CD4-positive, CD25-positive, alpha-beta regulatory T cell (primary cell): ENCODE data around the gene IRF2BP2. TPM values are rescaled to one million over a fixed set of nuclear protein-coding genes. Genes with fewer than 3 reads are reported as not detected.
A peak's percentile ranks its signal among the peaks of the same experiment; 100 is the strongest.

Experiments used
- ATAC-seq, 2 donors: fragments of 150-1000 bp; cut with Tn5 transposase; one replicate each; pipeline ENCODE4 v1.10.0; 2021; ENCODE audit warnings: low read depth in 2 of 2, moderate number of reproducible peaks in 2 of 2, moderate library complexity in 1 of 2
- DNase-seq, 3 donors: peaks; one replicate each; pipeline versions ENCODE4 v3.0.0 to v3.0.0-alpha.2; 2012 to 2022; ENCODE audit warnings: mixed read lengths in 1 of 3
- H3K27ac ChIP-seq: one replicate; pipeline ENCODE4 v1.7.0; 2013; ENCODE audit warnings: mild to moderate bottlenecking, low read length; ENCODE audit not compliant: insufficient read depth, poor library complexity, severe bottlenecking
- H3K27me3 ChIP-seq: one replicate; pipeline ENCODE4 v1.7.0; 2013; ENCODE audit warnings: low read length; ENCODE audit not compliant: control insufficient read depth, insufficient read depth
- H3K36me3 ChIP-seq: one replicate; pipeline ENCODE4 v1.7.0; 2013; ENCODE audit warnings: mild to moderate bottlenecking, low read length, moderate library complexity; ENCODE audit not compliant: control insufficient read depth, insufficient read depth
- H3K4me1 ChIP-seq: 2 replicates; pipeline ENCODE4 v1.7.0; 2013; ENCODE audit warnings: mild to moderate bottlenecking, low read length; ENCODE audit not compliant: insufficient read depth, control insufficient read depth, poor library complexity, severe bottlenecking
- H3K4me3 ChIP-seq: one replicate; pipeline ENCODE4 v1.7.0; 2013; ENCODE audit warnings: low read depth, mild to moderate bottlenecking, low read length, moderate library complexity
- H3K9me3 ChIP-seq, 2 experiments: 1 replicate in 1 of 2; 2 replicates in 1 of 2; pipeline ENCODE4 v1.7.0; 2013; ENCODE audit warnings: low read length in 2 of 2, mild to moderate bottlenecking in 1 of 2, moderate library complexity in 1 of 2; ENCODE audit not compliant: control insufficient read depth in 2 of 2
- H3K27ac Mint-ChIP-seq, 3 donors: one replicate each; pipeline ENCODE4 v1.8.0; 2020 to 2022; ENCODE audit warnings: mild to moderate bottlenecking in 3 of 3, mixed read lengths in 3 of 3, moderate library complexity in 2 of 3
- H3K27me3 Mint-ChIP-seq: one replicate; pipeline ENCODE4 v1.8.0; 2022; ENCODE audit warnings: mild to moderate bottlenecking, mixed read lengths
- H3K36me3 Mint-ChIP-seq: one replicate; pipeline ENCODE4 v1.8.0; 2020; ENCODE audit warnings: mixed read lengths
- H3K4me1 Mint-ChIP-seq, 4 donors: one replicate each; pipeline ENCODE4 v1.8.0; 2020 to 2022; ENCODE audit warnings: mixed read lengths in 4 of 4, mild to moderate bottlenecking in 1 of 4
- H3K4me3 Mint-ChIP-seq, 4 donors: one replicate each; pipeline ENCODE4 v1.8.0; 2020 to 2022; ENCODE audit warnings: mild to moderate bottlenecking in 4 of 4, mixed read lengths in 4 of 4, moderate library complexity in 3 of 4
- H3K9me3 Mint-ChIP-seq, 7 donors: one replicate each; pipeline ENCODE4 v1.8.0; 2020 to 2022; ENCODE audit warnings: mixed read lengths in 7 of 7, mild to moderate bottlenecking in 3 of 7, moderate library complexity in 2 of 7
- polyA plus RNA-seq, 4 donors: library from polyadenylated mRNA; unstranded; fragments of 300-500 nt; fragmentation: Illumina TruSeq; gene quantifications; one replicate each; pipeline ENCODE4 v1.2.3, GENCODE V29; 2021
- total RNA-seq: library from RNA; stranded (reverse); gene quantifications from one replicate; pipeline ENCODE4 v1.2.3, GENCODE V29; 2022

The IRF2BP2 gene
- total and polyA plus RNA-seq, 5 donors from 2014 or later: 21.1 to 375 (median 25.4) TPM

DNA sequence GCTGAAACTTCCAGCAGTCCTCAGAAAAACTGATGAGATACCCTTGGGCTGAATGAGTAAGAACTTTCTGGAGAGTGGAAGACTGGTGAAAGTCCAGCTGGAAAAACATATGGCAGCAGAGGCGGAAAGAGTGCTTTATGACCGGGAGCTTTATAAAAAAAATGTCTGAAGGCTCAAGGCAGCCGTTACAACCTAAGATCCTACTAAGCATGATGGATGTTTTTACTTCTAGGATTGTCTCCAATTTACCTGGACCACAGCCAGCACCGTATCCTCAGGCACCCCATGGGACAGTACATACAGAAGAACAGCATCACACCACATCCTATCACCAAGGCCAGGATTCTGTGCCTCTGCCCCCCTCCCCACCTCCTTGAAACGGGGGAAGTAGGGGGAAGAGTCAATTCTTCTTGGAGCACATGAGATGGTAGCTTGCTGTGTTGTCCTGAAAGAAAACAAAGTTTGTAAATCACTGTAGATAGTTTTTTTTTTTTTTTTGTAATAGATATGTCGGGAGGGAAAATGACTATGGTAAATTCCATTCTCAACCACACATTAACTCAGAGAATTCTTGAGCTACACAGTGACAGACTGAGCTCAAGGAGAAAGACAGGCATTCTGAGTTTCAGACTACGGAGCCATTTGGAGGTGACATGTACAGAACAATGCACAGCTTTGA, 11.8 kb upstream of the IRF2BP2 start:
- H3K36me3 Mint-ChIP-seq: no peaks in the 10 kb centered on the region
- no peak overlapping the region for H3K4me3 ChIP-seq
- H3K9me3 ChIP-seq: no peaks in the 10 kb centered on the region
- ATAC-seq: no peak
- H3K27me3 Mint-ChIP-seq: peaks cover 7% of the 10 kb centered on the region
- peak overlapping the region in 1 of 3 donors; percentile 26 for H3K27ac Mint-ChIP-seq
- no peak for DNase-seq
- peaks cover 0 to 4% (median 0%) of the 10 kb centered on the region in 4 donors for H3K4me1 Mint-ChIP-seq
- H3K9me3 Mint-ChIP-seq: peaks cover 0 to 3% (median 0%) of the 10 kb centered on the region in 7 donors
- no peak overlapping the region for H3K27ac ChIP-seq
- no peaks in the 10 kb centered on the region for H3K36me3 ChIP-seq
- no peaks in the 10 kb centered on the region for H3K4me1 ChIP-seq
- H3K27me3 ChIP-seq: peaks cover 1% of the 10 kb centered on the region
- H3K4me3 Mint-ChIP-seq: no peak overlapping the region

DNA sequence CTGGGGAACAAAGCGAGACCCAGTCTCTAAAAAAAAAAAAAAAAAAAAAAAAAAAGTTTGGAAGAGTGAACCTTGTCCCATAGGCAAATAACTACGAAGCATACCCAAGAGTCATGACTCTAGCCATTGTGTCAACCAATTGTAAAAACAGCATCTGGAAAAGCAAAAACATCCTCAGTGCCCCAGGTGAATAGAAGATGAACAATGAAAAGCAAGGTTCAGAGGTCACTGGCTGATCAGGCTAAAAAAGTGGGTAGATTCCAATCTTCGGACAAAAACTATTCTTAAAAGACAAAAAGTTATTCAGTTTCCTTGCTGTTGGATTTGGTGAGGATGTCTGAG, 11.1 kb upstream of the IRF2BP2 start:
- no peaks in the 10 kb centered on the region for H3K9me3 ChIP-seq
- H3K4me3 Mint-ChIP-seq: no peak overlapping the region
- peaks cover 1% of the 10 kb centered on the region for H3K27me3 ChIP-seq
- no peak overlapping the region for H3K27ac ChIP-seq
- peaks cover 0 to 5% (median 0%) of the 10 kb centered on the region in 4 donors for H3K4me1 Mint-ChIP-seq
- H3K27ac Mint-ChIP-seq: no peak overlapping the region
- ATAC-seq: no peak
- peaks cover 0 to 3% (median 0%) of the 10 kb centered on the region in 7 donors for H3K9me3 Mint-ChIP-seq
- H3K36me3 ChIP-seq: no peaks in the 10 kb centered on the region
- H3K36me3 Mint-ChIP-seq: no peaks in the 10 kb centered on the region
- H3K4me1 ChIP-seq: no peaks in the 10 kb centered on the region
- no peak for DNase-seq
- H3K4me3 ChIP-seq: no peak overlapping the region
- peaks cover 7% of the 10 kb centered on the region for H3K27me3 Mint-ChIP-seq

DNA sequence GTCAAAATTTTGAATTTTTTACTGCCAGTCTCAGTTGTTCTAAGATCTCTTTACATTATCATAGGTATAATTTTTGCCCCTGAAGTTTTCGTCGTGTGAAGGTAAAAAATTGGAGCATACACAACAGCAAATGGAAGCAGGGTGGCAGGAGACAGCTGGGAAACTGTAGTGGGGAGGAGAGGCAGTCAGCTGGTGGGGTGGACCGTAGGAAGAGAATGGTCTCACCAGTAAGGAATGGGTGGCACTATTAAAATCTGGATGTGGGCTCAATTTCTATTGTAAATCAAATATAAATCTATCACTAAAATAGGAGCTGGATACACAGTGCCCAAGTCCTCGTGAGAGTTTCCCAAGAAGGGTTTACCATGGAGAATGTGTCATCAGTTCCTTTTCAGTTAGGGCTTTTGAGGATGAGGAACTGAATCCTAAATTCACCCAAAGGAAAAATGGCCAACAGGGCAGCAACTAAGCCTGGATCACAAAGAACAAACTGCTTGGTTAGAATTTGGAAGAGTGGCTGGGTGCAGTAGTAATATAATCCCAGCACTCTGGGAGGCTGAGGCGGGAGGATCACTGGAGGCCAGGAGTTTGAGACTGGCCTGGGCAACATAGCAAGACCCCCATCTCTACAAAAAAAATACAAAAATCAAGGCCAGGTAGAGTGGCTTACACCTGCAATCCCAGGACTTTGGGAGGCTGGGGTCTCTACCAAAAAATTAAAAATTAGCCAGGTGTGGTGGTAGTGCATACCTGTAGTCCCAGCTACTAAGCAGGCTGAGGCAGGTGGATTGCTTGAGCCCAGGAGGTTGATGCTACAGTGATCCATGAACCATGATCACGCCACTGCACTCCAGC, 10.5 kb upstream of the IRF2BP2 start:
- Mint-ChIP-seq H3K9me3 (peaks cover 0 to 3% (median 0%) of the 10 kb centered on the region in 7 donors), H3K4me3 (no peak overlapping the region), H3K27ac (no peak overlapping the region), H3K4me1 (peaks cover 0 to 5% (median 0%) of the 10 kb centered on the region in 4 donors), H3K36me3 (no peaks in the 10 kb centered on the region), H3K27me3 (peaks cover 7% of the 10 kb centered on the region)
- Histone ChIP-seq H3K36me3 (no peaks in the 10 kb centered on the region), H3K4me1 (no peaks in the 10 kb centered on the region), H3K4me3 (no peak overlapping the region), H3K9me3 (no peaks in the 10 kb centered on the region), H3K27ac (no peak overlapping the region), H3K27me3 (peaks cover 1% of the 10 kb centered on the region)
- ATAC-seq: no peak
- DNase-seq: no peak

DNA sequence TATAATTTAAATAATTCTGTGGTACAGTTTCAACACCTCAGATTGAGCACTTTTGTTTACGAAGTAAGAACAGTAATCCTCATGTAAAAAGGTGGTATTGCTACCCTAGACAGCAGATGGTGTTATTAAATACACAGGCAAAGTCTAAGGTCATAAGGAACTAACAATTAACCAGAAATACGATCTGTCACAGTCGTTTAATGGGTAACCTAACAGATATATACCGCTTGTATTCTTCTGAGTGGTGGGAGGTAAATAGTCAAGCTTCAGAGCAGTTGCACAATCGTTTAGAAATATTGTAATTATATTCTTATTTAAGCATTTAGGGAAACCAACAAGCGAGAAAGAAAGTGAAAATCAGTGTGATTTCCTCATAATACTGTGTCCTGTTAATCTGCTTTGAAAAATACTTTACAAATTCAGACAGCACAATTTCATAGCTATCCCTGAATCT, 9.8 kb upstream of the IRF2BP2 start:
- no peak for DNase-seq
- no peaks in the 10 kb centered on the region for H3K9me3 Mint-ChIP-seq
- no peak overlapping the region for H3K27ac ChIP-seq
- H3K27ac Mint-ChIP-seq: no peak overlapping the region
- no peaks in the 10 kb centered on the region for H3K4me1 ChIP-seq
- H3K36me3 ChIP-seq: no peaks in the 10 kb centered on the region
- H3K27me3 Mint-ChIP-seq: peaks cover 7% of the 10 kb centered on the region
- no peaks in the 10 kb centered on the region for H3K9me3 ChIP-seq
- H3K4me3 ChIP-seq: no peak overlapping the region
- peaks cover 1% of the 10 kb centered on the region for H3K27me3 ChIP-seq
- no peaks in the 10 kb centered on the region for H3K36me3 Mint-ChIP-seq
- no peak overlapping the region for H3K4me3 Mint-ChIP-seq
- ATAC-seq: no peak
- H3K4me1 Mint-ChIP-seq: peaks cover 0 to 5% (median 0%) of the 10 kb centered on the region in 4 donors

DNA sequence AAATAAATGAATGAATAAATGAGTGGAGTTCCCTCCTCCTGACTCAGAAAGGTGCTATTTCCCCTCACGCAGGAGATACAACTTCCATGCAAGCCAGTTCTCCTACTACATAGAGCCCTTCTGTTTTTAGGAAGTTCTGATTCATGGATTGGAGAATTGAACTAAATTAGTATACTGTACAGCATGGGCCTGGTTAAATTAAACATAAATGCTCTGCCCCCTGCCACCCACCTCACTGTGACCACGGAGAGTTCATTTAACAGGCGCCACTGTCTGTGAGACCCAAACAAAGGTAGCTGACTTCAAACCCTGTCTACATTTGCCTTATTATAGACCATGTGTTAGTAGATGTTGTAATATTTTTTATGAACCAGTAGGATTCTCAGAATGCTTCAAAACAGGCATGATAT, 9.1 kb upstream of the IRF2BP2 start:
- H3K4me1 ChIP-seq: no peaks in the 10 kb centered on the region
- H3K36me3 Mint-ChIP-seq: no peaks in the 10 kb centered on the region
- H3K9me3 ChIP-seq: no peaks in the 10 kb centered on the region
- DNase-seq: no peak
- no peak overlapping the region for H3K4me3 ChIP-seq
- no peak overlapping the region for H3K4me3 Mint-ChIP-seq
- no peak overlapping the region for H3K27ac Mint-ChIP-seq
- H3K4me1 Mint-ChIP-seq: peaks cover 0 to 5% (median under 1%) of the 10 kb centered on the region in 4 donors
- no peak for ATAC-seq
- no peaks in the 10 kb centered on the region for H3K9me3 Mint-ChIP-seq
- H3K27me3 ChIP-seq: peaks cover 1% of the 10 kb centered on the region
- peaks cover 7% of the 10 kb centered on the region for H3K27me3 Mint-ChIP-seq
- no peak overlapping the region for H3K27ac ChIP-seq
- no peaks in the 10 kb centered on the region for H3K36me3 ChIP-seq

DNA sequence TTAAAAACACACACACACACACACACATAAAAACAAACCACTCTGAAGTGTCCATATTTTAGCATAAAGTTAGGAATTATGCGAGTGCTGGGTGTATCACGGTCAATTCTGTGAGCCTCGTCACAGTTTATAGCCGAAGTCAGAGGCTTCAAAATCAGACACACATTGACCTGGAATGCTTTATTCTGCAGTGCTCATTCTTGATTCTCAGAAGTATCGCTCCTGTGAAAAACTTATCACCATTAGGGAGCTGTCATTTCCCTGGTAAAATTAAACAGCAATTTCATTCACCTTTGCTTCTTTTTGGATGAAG, 8.7 kb upstream of the IRF2BP2 start:
- H3K4me3 Mint-ChIP-seq: no peak overlapping the region
- H3K36me3 Mint-ChIP-seq: no peaks in the 10 kb centered on the region
- Histone ChIP-seq H3K9me3 (no peaks in the 10 kb centered on the region), H3K4me1 (peaks cover under 1% of the 10 kb centered on the region), H3K36me3 (no peaks in the 10 kb centered on the region), H3K27ac (no peak overlapping the region), H3K27me3 (peaks cover 1% of the 10 kb centered on the region), H3K4me3 (no peak overlapping the region)
- ATAC-seq (no peak), DNase-seq (no peak)
- H3K27ac Mint-ChIP-seq: no peak overlapping the region
- peaks cover 7% of the 10 kb centered on the region for H3K27me3 Mint-ChIP-seq
- H3K4me1 Mint-ChIP-seq: peaks cover 0 to 5% (median 4%) of the 10 kb centered on the region in 4 donors
- H3K9me3 Mint-ChIP-seq: no peaks in the 10 kb centered on the region

DNA sequence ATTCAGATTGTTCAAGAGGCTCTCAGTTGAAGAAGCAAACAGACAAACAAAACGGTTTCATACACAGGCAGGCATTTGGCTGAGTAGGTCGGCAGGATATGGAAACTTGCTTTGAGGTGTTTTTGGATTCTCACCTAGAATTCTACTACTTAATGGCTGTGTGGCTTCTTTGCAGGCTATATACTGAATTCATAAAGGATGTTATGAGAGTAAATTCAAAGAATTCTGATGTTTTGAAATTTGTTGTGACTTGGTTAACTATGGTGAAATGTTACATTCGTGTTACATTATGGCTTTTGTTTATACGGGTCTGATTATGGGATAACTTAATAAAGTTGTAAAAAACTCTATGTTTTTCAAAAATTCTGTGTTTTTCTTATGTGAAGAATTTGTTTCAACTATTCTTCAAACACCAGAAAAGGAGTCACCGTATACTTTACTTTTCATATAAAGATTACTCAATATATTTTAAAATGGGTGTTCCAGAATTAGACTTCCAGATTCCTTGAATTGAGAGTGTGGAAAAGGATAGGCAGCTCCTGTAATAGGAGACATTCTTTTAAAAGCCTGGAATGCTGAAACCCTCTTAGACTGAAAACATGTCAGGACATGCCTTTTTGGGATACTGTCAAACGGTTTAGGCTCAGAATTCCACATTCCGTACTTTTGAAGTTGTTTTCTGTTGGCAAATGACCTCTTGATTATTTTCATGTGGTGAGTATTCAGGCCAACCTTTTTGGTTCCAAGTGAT, 8.2 kb upstream of the IRF2BP2 start:
- Mint-ChIP-seq H3K36me3 (no peaks in the 10 kb centered on the region), H3K4me1 (peaks cover 0 to 9% (median 4%) of the 10 kb centered on the region in 4 donors), H3K9me3 (no peaks in the 10 kb centered on the region), H3K27ac (no peak overlapping the region), H3K27me3 (peaks cover 7% of the 10 kb centered on the region), H3K4me3 (no peak overlapping the region)
- Histone ChIP-seq H3K27me3 (peaks cover 1% of the 10 kb centered on the region), H3K27ac (no peak overlapping the region), H3K36me3 (no peaks in the 10 kb centered on the region), H3K9me3 (no peaks in the 10 kb centered on the region), H3K4me3 (no peak overlapping the region), H3K4me1 (peaks cover 5% of the 10 kb centered on the region)
- no peak for DNase-seq
- ATAC-seq: no peak
